AG04449 (cell line): Measurements from ENCODE around the gene RBM47.
"Not testable (repeated sequence)": the region's sequence is repeated elsewhere in the genome, so short reads cannot be mapped to it uniquely, and the experiment has no call there.

Source experiments
- CTCF ChIA-PET: fragments of 350-600 bp; formaldehyde crosslinking; extraction: SDS; loops from one replicate; lab custom pipeline; 2021; ENCODE audit warnings: antibody characterized with exemption; lab: Yijun Ruan, JAX
- POLR2A ChIA-PET: fragments of 400-600, 350-600 bp; formaldehyde crosslinking; extraction: SDS; loops from one replicate; lab custom pipeline; 2020; ENCODE audit warnings: antibody characterized with exemption, inconsistent platforms; lab: Yijun Ruan, JAX
- DNase-seq: peaks from one replicate; pipeline ENCODE4 v3.0.0-alpha.2; 2010; ENCODE audit warnings: low read depth, low spot score
- H3K4me3 ChIP-seq: 2 replicates; pipeline ENCODE4 v1.5.1; 2011; ENCODE audit warnings: low read depth, mild to moderate bottlenecking, control low read depth, low read length
- TF ChIP-seq, protein P1 (sequence below): IDR thresholded peaks from one replicate; pipeline ENCODE4 v1.5.1; 2011; ENCODE audit warnings: mild to moderate bottlenecking, moderate library complexity, low read length, control low read depth, inconsistent platforms; ENCODE audit not compliant: insufficient read depth; ENCODE audit errors: missing control alignments

The RBM47 gene

DNA sequence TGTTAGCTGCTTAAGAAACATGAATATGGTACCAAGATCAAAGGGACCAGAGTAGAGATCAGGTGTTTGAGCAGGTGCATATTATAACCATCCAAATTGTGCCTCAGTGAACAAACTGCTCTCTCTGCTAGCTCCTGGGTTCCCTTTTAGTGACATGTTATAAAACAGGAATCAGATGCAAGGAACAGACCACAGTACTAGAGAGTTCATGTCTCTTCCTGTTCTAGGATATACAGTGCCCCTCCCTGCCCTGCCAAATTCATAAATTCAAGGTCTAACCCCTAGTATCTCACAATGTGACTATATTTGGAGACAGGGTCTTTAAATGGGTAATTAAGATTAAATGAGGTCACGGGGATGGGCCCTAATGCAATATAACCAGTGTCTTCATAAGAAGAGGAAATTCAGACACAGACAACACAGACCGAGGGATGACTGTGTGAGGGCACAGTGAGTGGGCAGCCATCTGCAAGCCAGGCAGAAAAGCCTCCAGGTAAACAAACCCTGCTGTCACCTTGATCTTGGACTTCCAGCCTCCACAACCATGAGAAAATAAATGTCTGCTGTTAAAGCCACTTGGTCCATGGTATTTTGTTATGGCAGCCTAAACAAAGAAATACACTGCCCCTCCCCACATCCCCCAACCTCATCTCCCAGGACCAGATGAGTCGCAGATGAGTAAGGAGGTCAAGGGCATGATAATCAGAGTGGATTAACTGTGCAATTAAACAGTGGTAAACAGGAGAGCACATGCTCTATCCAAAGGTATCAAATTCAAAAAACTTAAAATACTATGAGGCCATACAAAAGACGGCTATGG, 82.5 kb downstream of the RBM47 start:
- ChIA-PET POLR2A (no interaction called here), CTCF (interaction anchor here (1.4 kb wide), 1 partner anchor 16 kb away, joined by 3 read pairs; no protein-coding TSS in a partner anchor)

DNA sequence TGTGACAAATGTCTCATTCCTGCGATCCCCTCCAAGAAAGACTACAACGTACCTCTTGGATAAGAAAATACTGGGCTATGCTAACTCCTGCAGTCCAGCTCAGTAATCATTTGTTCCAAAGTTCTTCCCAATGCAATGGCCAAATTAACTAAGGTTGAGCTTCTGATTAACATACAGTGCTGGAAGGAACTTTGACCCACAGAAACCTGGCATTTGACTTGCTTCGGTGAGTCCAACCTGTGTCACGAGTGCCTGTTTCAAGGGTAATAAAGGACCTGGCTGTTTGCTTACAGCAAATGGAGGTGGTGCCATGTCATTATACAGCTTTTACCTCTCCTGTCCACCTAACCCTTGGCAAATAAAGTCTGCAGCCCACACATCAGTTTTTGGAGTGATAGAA, 83.2 kb downstream of the RBM47 start:
- DNase-seq, result no peak
- TF ChIP-seq, protein P1, sequence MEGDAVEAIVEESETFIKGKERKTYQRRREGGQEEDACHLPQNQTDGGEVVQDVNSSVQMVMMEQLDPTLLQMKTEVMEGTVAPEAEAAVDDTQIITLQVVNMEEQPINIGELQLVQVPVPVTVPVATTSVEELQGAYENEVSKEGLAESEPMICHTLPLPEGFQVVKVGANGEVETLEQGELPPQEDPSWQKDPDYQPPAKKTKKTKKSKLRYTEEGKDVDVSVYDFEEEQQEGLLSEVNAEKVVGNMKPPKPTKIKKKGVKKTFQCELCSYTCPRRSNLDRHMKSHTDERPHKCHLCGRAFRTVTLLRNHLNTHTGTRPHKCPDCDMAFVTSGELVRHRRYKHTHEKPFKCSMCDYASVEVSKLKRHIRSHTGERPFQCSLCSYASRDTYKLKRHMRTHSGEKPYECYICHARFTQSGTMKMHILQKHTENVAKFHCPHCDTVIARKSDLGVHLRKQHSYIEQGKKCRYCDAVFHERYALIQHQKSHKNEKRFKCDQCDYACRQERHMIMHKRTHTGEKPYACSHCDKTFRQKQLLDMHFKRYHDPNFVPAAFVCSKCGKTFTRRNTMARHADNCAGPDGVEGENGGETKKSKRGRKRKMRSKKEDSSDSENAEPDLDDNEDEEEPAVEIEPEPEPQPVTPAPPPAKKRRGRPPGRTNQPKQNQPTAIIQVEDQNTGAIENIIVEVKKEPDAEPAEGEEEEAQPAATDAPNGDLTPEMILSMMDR, result no peak
- POLR2A ChIA-PET, result no interaction called here
- no peak overlapping the region for H3K4me3 ChIP-seq
- CTCF ChIA-PET, result no interaction called here

More for the DNA sequence above, 82.5 kb downstream of the RBM47 start:
- TF ChIP-seq, protein P1, result no peak
- no peak overlapping the region for H3K4me3 ChIP-seq
- DNase-seq, result no peak

DNA sequence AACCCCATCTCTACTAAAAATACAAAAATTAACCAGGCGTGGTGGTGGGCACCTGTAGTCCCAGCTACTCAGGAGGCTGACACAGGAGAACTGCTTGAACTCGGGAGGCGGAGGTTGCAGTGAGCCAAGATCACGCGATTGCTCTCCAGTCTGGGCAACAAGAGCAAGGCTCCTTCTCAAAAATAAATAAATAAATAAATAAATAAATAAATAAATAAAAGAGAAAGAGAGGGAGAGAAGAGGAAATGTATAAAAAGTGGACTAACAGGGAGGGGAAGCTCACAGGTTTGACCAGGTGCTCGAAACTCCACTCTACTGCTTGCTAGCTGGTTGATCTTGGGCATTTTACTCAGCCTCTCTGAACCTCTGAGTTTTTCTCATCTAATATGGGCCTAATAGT, 84.2 kb downstream of the RBM47 start:
- POLR2A ChIA-PET, H3K4me3 ChIP-seq, DNase-seq, CTCF ChIA-PET: not testable (repeated sequence)

DNA sequence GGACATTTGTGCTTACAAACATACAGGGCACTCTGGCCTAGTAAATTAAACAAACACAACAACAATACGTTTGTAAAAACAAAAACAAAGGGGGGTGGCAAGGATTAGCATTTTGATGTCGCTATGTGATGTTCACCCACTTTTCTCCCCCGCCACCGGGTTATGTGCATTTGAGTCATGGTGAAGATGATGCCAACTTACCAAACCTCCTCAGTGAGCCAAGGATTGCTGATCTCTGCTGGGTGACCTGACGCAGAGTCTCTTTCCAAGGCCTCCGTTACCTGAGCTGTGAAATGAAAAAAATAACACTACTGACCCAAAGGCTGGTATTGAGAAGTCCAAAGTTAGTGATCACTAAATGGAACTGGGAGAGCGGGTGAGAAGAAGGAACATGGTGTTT, 85.4 kb downstream of the RBM47 start:
- ChIA-PET CTCF (no interaction called here), POLR2A (interaction anchor here (0.6 kb wide), 1 partner anchor 128 kb away, joined by 6 read pairs; no protein-coding TSS in a partner anchor)
- no peak for DNase-seq

DNA sequence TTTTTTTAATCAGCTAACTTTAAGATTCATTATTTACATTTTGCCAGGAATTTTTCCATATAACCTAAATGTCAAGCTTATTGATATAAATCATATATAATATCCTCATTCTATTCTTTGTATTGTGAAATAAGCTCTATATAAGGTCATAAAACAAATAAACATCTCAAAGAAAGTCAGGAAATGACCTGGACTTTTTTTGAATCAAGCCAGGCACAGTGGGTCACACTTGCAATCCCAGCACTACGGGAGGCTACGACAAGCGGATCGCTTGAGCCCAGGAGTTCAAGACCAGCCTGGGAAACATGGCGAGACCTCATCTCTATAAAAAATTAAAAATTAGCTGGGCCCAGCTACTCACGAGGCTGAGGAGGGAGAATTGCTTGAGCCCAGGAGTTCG, 88.9 kb downstream of the RBM47 start:
- ChIA-PET CTCF (interaction anchor here (0.7 to 1.4 kb wide), 2 partner anchors 9 to 12 kb away, joined by 3 to 5 read pairs; no protein-coding TSS in a partner anchor), POLR2A (no interaction called here)
- TF ChIP-seq, protein P1, result no peak
- DNase-seq, result no peak
- no peak overlapping the region for H3K4me3 ChIP-seq

More for the DNA sequence above, 85.4 kb downstream of the RBM47 start:
- TF ChIP-seq, protein P1, result no peak
- no peak overlapping the region for H3K4me3 ChIP-seq

DNA sequence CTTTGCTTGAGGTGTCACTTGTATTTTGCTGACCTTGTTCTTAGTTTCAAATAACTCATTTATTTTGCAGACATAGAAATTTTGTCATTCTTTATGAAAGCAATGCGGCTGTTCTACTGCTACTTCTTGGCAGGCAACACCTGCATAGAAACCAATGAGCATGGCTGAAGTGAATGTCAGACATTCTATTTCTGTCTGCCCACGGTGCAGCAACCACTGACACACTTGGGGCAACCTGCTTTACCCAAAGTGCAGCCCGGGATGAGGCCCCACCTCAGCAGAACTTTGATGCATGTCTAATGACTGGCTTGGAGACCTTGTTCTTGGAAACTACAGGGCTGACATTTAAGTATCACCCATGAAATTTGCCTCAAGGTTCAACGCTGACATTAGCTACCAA, 93.6 kb downstream of the RBM47 start:
- no peak for DNase-seq
- POLR2A ChIA-PET, result no interaction called here
- TF ChIP-seq, protein P1, result no peak
- CTCF ChIA-PET, result no interaction called here
- H3K4me3 ChIP-seq, result no peak overlapping the region
